Measurements from ENCODE around the gene ST3GAL5. TPM values are rescaled to one million over a fixed set of nuclear protein-coding genes. Genes with fewer than 3 reads are reported as not detected.

ST3GAL5 gene
- polyA plus RNA-seq, 1 of the 3 experiments (the other 2 are of a cell fraction), result 37.6 TPM

DNA sequence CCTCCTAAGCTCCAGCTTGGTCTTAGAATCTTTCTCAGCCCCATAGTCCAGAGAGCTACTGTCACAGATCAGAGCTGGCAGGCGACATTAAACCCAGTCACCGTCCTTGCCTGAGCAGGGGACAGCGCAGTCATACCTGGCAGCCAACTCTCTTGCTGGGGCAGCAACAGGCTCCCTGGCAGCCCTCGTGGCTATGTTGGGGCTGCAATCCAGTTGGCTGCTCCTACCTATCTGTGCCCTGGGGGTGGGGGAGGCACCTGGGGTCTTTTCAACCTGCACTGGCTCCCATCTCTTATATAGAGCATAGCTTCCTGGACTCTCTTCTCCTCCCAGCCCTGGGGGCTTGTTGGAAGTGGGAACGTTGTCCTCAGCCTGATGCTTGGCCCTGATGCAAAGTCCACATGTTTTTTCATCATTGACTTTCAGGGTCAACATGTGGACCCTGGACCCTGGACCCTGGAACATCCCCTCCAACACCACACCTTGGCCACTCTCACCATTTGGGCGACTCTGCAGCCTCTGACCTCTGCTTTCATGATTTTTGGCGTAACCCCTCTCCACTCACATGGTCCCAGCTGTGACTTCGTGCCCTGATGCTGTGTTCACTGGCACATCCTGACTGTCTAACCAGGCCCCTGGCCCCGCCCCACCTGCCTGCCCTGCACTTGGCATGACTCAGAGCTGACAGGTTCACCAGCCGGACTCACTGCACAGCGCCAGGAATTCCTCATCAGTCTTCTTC is 89.4 kb downstream of the ST3GAL5 start:
- no peaks in the 10 kb centered on the region for H3K36me3 ChIP-seq (replicated peaks in 1 of 2; ENCODE audit: control insufficient read depth in 1 of 2, insufficient read depth in 2 of 2, low read length in 1 of 2)
- peaks cover 17 to 23% of the 10 kb centered on the region in 2 experiments; a peak in 3 of 4 replicates for H3K4me1 ChIP-seq (ENCODE audit: control insufficient read depth in 1 of 2, insufficient read depth in 2 of 2, low read depth in 1 of 2, low read length in 1 of 2)
- no peaks in the 10 kb centered on the region for H3K9me3 ChIP-seq
- ChIA-PET POLR2A (no interaction called here), CTCF (interaction anchor here (0.6 to 19.2 kb wide), 8 partner anchors 9 to 70 kb away, joined by 3 to 626 read pairs (median 20); partner anchors contain the start of gene ATOH8)
- H3K27ac ChIP-seq (ENCODE audit: low read depth in 2 of 2, low read length in 1 of 2), result no peak overlapping the region
- no peaks in the 10 kb centered on the region for H3K79me2 ChIP-seq (ENCODE audit: insufficient read depth)
- H3K4me2 ChIP-seq, result no peak overlapping the region
- H3K9me2 ChIP-seq, result no peaks in the 10 kb centered on the region
- no peaks in the 10 kb centered on the region for H4K20me1 ChIP-seq (ENCODE audit: insufficient read depth)
- TF ChIP-seq MEF2A (IDR thresholded peaks at IDR 0.05; ENCODE audit: borderline replicate concordance, low read depth), result no peak
- peak; percentile 59 for TF ChIP-seq NFIC (IDR thresholded peaks at IDR 0.05; ENCODE audit: borderline replicate concordance)
- no peak for TF ChIP-seq FOXJ3 (CRISPR knock-in tag; IDR thresholded peaks at IDR 0.05)
- TF ChIP-seq, protein P1, sequence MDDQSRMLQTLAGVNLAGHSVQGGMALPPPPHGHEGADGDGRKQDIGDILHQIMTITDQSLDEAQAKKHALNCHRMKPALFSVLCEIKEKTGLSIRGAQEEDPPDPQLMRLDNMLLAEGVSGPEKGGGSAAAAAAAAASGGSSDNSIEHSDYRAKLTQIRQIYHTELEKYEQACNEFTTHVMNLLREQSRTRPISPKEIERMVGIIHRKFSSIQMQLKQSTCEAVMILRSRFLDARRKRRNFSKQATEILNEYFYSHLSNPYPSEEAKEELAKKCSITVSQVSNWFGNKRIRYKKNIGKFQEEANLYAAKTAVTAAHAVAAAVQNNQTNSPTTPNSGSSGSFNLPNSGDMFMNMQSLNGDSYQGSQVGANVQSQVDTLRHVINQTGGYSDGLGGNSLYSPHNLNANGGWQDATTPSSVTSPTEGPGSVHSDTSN (IDR thresholded peaks at IDR 0.05), result peak; percentile 51
- TF ChIP-seq YY1 (IDR thresholded peaks at IDR 0.05; ENCODE audit: low read depth), result no peak
- no peak for TF ChIP-seq ELF1 (IDR thresholded peaks at IDR 0.05)
- TF ChIP-seq, protein P2, sequence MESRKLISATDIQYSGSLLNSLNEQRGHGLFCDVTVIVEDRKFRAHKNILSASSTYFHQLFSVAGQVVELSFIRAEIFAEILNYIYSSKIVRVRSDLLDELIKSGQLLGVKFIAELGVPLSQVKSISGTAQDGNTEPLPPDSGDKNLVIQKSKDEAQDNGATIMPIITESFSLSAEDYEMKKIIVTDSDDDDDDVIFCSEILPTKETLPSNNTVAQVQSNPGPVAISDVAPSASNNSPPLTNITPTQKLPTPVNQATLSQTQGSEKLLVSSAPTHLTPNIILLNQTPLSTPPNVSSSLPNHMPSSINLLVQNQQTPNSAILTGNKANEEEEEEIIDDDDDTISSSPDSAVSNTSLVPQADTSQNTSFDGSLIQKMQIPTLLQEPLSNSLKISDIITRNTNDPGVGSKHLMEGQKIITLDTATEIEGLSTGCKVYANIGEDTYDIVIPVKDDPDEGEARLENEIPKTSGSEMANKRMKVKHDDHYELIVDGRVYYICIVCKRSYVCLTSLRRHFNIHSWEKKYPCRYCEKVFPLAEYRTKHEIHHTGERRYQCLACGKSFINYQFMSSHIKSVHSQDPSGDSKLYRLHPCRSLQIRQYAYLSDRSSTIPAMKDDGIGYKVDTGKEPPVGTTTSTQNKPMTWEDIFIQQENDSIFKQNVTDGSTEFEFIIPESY (IDR thresholded peaks at IDR 0.05; ENCODE audit: borderline replicate concordance, low read depth), result no peak
- TF ChIP-seq SIN3A (IDR thresholded peaks at IDR 0.05; ENCODE audit: borderline replicate concordance, low read depth, low read length), result no peak
- TF ChIP-seq, protein P3, sequence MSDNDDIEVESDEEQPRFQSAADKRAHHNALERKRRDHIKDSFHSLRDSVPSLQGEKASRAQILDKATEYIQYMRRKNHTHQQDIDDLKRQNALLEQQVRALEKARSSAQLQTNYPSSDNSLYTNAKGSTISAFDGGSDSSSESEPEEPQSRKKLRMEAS (IDR thresholded peaks at IDR 0.05; ENCODE audit: low read depth), result peak; percentile 85
- peak; percentile 67 for TF ChIP-seq TCF12 (IDR thresholded peaks at IDR 0.05)
- no peak for TF ChIP-seq RAD21 (IDR thresholded peaks at IDR 0.05; ENCODE audit: low read length)
- peak in 1 of 2 experiments; percentile 37; a peak in 1 of 4 replicates for TF ChIP-seq EP300 (IDR thresholded peaks at IDR 0.05; ENCODE audit: borderline replicate concordance in 1 of 2, low read depth in 1 of 2, low read length in 1 of 2)
- TF ChIP-seq, protein P4, sequence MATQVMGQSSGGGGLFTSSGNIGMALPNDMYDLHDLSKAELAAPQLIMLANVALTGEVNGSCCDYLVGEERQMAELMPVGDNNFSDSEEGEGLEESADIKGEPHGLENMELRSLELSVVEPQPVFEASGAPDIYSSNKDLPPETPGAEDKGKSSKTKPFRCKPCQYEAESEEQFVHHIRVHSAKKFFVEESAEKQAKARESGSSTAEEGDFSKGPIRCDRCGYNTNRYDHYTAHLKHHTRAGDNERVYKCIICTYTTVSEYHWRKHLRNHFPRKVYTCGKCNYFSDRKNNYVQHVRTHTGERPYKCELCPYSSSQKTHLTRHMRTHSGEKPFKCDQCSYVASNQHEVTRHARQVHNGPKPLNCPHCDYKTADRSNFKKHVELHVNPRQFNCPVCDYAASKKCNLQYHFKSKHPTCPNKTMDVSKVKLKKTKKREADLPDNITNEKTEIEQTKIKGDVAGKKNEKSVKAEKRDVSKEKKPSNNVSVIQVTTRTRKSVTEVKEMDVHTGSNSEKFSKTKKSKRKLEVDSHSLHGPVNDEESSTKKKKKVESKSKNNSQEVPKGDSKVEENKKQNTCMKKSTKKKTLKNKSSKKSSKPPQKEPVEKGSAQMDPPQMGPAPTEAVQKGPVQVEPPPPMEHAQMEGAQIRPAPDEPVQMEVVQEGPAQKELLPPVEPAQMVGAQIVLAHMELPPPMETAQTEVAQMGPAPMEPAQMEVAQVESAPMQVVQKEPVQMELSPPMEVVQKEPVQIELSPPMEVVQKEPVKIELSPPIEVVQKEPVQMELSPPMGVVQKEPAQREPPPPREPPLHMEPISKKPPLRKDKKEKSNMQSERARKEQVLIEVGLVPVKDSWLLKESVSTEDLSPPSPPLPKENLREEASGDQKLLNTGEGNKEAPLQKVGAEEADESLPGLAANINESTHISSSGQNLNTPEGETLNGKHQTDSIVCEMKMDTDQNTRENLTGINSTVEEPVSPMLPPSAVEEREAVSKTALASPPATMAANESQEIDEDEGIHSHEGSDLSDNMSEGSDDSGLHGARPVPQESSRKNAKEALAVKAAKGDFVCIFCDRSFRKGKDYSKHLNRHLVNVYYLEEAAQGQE (IDR thresholded peaks at IDR 0.05; ENCODE audit: low read depth, low read length), result no peak
- TF ChIP-seq, protein P5, sequence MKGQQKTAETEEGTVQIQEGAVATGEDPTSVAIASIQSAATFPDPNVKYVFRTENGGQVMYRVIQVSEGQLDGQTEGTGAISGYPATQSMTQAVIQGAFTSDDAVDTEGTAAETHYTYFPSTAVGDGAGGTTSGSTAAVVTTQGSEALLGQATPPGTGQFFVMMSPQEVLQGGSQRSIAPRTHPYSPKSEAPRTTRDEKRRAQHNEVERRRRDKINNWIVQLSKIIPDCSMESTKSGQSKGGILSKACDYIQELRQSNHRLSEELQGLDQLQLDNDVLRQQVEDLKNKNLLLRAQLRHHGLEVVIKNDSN (IDR thresholded peaks at IDR 0.05; ENCODE audit: borderline replicate concordance, low read depth), result no peak
- TF ChIP-seq JUND (IDR thresholded peaks at IDR 0.05), result peak; percentile 59
- TF ChIP-seq, protein P6, sequence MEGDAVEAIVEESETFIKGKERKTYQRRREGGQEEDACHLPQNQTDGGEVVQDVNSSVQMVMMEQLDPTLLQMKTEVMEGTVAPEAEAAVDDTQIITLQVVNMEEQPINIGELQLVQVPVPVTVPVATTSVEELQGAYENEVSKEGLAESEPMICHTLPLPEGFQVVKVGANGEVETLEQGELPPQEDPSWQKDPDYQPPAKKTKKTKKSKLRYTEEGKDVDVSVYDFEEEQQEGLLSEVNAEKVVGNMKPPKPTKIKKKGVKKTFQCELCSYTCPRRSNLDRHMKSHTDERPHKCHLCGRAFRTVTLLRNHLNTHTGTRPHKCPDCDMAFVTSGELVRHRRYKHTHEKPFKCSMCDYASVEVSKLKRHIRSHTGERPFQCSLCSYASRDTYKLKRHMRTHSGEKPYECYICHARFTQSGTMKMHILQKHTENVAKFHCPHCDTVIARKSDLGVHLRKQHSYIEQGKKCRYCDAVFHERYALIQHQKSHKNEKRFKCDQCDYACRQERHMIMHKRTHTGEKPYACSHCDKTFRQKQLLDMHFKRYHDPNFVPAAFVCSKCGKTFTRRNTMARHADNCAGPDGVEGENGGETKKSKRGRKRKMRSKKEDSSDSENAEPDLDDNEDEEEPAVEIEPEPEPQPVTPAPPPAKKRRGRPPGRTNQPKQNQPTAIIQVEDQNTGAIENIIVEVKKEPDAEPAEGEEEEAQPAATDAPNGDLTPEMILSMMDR (IDR thresholded peaks at IDR 0.05), result no peak
- TF ChIP-seq CHD2 (IDR thresholded peaks at IDR 0.05; ENCODE audit: low read length, partially characterized antibody), result no peak
- no peak for TF ChIP-seq GABPA (IDR thresholded peaks at IDR 0.05; ENCODE audit: low read depth)
- TF ChIP-seq FOSL2 (IDR thresholded peaks at IDR 0.05; ENCODE audit: borderline replicate concordance, low read depth), result peak; percentile 67
- H2AFZ ChIP-seq (ENCODE audit: low read depth), result no peak overlapping the region
- H3K9ac ChIP-seq, result no peak overlapping the region
- WGBS (ENCODE audit: low lambda C conversion rate), result 70% methylated on average over 9 of the region's 11 CpGs
- DNase-seq, result no peak
- H3K4me3 ChIP-seq (ENCODE audit: low read depth in 2 of 2, low read length in 1 of 2), result no peak overlapping the region
- H3K27me3 ChIP-seq (ENCODE audit: insufficient read depth), result no peaks in the 10 kb centered on the region
- peaks cover 21% of the 10 kb centered on the region for H3F3A ChIP-seq (replicated peaks; ENCODE audit: insufficient read depth)
